Right ventricle myocardium superior (tissue), 1 donor: ENCODE measurements around the gene PARP12. TPM values are rescaled to one million over a fixed set of nuclear protein-coding genes. Genes with fewer than 3 reads are reported as not detected.

Source experiments
- ATAC-seq: fragments of 200-7000 bp; cut with Tn5 transposase; one replicate; pipeline ENCODE4 v1.9.1; 2020; ENCODE audit warnings: mild to moderate bottlenecking; ENCODE audit not compliant: poor library complexity
- DNase-seq: peaks from one replicate; pipeline ENCODE4 v3.0.0-alpha.2; 2020
- intact Hi-C: fragments of 100-400 bp; cut with DNase I; formaldehyde crosslinking; loops from one replicate; pipeline ENCODE4 v1.11.2; 2022
- total RNA-seq: library from RNA; stranded (reverse); fragmentation: NEBNext Ultra II Directional; extraction: Animal tissue kit (Norgen Biotek cat#: 25700); gene quantifications from one replicate; pipeline ENCODE4 v1.2.1, GENCODE V29; 2021
- donor health status: DM: no; HTN: yes; CAD: no; lungs with severe emphysema.

Gene PARP12
- total RNA-seq, 1 donor from 2014 or later: 10.5 TPM

DNA sequence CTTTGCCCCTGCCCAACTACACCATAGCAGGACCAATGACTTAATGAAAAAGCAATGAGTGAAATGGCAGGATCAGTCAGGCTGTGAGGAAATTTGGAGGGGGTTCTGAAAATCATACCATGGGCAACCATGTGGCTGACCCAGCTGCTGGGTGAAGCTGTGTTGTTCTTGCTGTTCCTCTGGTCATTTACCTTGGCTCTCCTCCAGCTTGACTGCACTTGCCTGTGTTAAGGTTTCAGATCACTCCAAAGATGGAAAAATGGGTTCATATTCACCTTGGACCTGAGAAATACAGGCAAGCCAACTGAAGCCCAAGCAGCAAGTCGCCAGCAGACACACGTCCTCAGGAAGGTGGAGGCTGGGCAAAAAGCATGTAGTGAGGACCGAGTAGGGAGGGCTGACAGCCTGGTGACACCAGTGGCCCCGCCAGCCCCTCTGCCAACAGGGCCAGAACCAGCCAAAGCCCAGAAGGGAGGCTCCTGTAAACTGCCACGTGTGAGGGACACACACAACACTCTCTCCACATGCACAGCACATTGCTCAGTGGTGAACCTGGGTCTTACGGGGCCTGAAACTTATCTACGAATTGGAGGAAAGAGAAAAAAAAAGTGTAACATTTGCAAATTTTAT, 40.1 kb downstream of the PARP12 start:
- no peak for DNase-seq
- ATAC-seq: no peak
- intact Hi-C loops: no loop called here

DNA sequence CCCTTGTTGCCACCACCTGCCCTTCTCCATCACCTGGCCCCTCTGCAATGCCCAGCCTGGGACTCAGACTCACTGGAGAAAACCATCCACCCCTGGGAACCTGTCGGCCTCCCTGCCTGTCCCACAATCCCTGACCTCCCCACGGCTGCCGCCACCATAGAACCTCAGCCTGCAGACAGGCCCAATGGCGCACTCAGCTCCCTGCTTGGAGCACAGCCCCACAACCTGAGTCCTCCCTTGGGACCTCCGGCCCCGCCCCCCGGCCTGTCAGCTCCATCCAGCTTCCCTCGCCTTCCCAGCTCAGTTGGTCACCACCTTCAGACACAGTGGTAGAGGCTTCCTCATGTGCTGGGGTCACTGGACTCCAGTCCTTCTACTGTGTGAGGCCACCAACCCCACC, 41.1 kb downstream of the PARP12 start:
- DNase-seq (no peak), ATAC-seq (no peak)
- intact Hi-C loops: no loop called here

DNA sequence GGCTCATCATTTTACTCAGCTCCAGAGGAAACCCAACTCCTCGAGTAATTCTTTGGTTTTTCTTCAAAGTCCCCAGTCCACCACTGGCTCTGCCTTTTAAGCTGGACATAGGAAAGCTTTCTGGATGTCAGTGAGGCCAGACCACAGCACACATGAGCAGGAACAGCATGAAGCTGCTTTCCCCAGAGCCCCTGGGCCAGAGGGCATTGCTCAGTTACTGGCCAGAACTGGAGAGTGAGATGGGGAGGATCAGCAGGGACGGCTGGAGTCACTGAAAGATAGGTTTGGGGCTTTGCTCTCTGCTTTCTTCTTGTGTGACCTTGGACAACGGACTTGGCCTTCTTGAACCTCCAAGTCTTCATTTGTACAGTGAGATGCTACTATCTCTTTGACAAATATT, 43.1 kb downstream of the PARP12 start:
- DNase-seq (no peak), ATAC-seq (no peak)
- intact Hi-C loops: no loop called here

DNA sequence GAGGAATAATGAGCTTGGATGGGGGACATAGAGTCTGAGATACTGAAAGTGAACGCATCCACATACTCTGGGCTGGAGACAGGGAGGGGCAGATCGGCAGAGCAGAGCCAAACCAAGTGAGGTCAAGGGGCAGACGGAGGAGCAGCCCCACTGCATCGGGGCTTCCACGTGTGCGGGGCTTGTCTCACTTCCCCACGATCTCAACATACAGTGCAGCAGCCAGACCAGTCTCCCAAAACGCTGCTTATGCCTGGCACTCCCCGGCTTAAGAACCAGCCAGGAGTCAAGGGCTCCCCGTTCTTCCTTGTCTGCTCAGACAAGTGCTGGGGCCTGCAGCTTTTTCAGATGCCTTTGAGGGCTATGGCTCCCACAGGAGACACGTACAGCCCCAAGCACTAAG, 43.6 kb downstream of the PARP12 start:
- DNase-seq: no peak
- intact Hi-C loops: no loop called here
- ATAC-seq: no peak

DNA sequence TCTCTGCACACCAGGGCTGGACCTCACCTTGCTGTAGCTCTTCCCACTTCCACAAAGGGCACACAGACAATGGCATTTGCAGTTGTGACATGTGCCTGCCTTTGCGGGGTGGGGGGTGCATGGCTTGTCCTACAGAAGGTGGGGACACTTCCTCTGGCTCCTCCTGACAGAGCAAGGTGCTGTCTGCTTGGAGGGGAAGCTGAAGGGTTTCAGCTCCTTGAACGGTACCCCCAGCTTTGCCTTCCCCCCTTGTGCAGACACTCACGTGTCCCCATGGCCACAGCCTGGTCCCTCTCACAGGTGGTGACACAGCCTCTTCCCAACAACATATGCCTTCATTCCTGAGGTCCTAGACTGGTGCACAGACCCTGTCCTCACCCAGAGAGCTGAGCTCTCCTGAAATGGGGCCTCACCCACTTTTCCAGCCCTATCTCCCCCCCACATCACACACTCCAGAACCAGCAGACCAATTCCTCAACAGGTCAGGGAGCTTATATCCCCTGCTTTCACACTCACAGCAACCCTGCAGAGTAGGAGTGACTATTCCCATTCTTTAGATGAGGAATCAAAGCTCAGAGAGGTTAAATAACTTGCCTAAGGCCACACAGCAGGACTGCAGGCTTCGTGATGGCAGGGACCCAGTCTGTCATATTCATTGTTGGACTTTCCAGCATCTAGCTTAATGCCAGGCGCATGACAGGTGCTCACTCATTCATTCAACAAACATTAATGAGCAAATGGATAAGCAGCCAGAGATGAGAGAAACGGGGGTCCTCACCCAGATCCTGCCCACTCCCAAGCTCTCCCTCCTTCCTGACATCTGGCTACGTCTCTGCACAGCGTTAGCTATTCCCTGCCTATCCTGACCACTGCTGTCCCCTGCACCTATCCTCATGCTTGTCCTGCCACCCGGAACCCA, 44.4 kb downstream of the PARP12 start:
- DNase-seq (no peak), ATAC-seq (no peak)
- intact Hi-C loops: no loop called here

DNA sequence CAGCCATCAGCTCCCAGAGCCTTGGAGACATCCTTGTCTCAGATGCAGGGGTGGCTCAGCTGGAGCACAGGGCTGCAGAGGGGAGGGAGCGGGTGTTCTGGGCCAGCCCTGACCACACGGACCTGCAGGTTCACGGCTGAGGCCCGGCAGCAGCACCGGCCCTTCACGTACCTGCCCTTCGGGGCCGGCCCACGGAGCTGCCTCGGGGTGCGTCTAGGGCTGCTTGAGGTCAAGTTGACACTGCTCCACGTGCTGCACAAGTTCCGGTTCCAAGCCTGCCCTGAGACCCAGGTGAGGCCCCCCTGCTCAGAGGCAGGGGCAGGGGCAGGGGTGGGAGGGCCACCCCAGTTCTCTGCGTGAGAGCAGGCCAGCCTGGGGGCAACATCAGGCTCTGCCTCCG, 45.2 kb downstream of the PARP12 start:
- no peak for DNase-seq
- intact Hi-C loops: no loop called here
- no peak for ATAC-seq

DNA sequence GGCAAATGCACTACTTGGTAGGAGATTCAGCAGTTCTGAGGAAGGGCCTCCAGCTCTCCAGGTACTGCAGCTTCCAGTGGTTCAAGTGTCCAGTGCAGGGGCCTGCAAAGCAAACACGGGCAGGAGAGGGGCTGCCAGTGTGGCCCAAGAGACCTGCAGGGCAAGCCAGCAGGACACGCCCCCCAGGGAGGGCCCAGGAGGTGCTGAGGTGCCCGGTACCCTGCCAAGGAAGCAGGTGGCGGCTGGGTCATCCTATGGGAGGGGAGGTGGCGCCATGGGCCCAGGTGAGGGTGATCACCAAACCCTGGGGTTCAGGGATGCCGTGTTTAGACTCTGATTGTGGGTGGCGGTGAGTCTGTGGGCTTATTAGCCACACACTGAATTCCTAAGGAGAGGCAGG, 45.7 kb downstream of the PARP12 start:
- ATAC-seq: no peak
- DNase-seq: no peak
- intact Hi-C loops: no loop called here

DNA sequence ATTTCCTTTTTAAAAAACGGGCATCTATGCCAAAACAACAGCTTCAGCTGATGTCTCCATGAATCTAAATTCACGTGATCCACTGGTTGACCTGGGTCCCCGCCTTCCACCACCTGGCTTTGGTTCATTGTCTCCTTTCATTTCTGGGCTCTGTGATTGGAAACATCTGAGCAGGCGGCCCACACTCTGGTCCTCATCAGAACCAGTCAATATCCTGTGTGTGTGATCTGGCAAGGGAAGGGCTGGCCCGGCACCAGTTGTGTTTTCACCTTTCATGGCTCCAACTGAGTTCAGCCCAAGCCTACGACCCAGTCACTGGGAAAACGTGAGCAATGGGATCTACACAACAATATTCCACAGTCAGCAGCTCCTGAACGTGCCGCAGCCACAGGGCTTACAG, 46.2 kb downstream of the PARP12 start:
- DNase-seq (no peak), ATAC-seq (no peak)
- intact Hi-C loops: no loop called here

DNA sequence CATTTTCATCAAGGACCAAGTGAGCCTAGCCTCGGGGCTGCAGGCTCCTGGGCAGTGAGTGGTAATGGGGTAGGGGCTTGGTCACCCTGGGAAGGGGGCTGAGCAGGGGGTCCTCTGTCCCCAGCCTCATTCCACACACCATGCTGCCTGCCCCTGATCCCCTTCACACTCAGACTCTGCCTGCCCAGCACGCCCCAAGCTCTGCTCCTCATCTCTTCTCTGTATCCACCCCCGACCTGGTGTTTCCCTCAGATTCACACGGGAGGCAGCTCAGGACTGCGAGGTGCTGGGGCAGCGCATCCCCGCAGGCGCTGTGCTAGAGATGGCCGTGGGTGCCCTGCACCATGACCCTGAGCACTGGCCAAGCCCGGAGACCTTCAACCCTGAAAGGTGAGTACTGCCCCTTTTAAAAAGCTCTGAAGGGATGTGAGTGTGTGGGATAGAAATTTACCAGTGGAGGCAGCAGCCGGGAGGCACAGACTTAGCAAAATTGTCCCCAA, 47.2 kb downstream of the PARP12 start:
- DNase-seq (no peak), ATAC-seq (no peak)
- intact Hi-C loops: no loop called here

DNA sequence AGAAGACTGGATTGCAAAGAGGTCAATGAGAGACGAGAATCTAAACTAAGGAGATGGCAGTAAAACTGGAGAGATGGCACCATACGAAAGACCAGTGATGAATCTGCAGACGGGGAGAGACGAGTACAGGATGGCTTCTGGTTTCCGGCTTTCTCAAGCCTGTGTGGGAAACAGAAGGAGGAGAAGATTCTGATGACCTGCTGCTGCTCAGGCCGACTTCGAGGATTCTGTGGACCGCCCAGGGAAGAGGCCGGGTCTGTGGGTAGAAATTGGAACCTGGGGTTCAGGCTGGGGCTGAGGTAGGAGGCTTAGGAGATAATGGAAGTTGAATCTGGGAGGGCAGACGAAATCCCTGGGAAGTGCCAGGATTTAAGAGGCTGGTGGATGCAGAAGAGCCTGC, 48.6 kb downstream of the PARP12 start:
- intact Hi-C loops: no loop called here
- DNase-seq (no peak), ATAC-seq (no peak)

DNA sequence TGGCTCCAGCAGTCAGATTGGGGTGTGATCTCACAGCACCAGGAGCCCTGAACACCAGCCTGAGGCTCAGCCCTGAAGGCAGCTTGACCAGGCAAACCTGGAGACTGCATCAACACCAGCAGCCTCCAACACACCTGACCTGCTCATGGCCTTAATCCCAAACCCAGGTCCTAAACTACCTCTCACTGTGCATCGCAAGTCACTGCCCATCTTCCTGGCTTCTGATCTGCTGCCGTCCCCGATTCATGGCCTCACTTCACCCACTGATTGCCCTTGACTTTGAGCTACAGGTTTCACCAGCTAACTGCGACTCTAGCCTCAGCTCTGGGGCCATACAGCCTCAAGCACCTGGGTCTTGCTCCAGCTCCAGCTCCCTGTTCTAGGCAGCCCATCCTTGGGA, 49.1 kb downstream of the PARP12 start:
- intact Hi-C loops: no loop called here
- no peak for ATAC-seq
- DNase-seq: no peak

DNA sequence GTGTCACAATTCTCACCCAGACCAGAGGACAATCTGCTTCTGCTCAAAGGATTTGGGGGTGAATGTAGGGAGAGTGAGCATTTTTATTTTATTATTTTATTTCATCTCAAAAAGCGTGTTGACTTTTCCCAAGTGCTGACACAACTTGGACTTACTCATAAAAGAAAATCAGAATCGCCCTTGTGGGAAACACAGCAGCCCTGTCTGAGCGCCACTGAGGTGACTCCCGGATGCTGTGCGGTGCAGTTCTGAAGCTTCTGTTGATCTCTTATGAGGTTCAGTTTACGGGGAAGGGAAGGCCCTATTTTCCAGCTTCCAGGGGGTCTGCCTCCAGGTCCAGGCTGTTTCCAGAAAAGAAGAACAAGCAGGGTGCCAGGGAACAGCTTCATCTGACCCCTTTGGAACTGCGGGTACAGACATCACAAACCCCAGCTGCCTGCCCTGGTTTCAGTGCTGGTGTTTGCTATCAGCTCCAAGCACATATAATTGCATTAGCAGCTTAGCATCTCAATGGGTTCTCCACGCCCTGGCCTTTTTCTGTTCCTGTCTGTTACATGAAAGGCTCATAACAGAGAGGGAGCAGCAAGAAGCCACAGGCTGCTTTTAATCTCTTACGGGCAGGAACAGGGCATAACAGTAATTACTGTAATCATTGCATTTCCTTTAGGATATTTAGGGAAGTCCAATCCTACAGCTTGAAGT, 52.4 kb downstream of the PARP12 start:
- no peak for ATAC-seq
- DNase-seq: no peak
- intact Hi-C loops: no loop called here

DNA sequence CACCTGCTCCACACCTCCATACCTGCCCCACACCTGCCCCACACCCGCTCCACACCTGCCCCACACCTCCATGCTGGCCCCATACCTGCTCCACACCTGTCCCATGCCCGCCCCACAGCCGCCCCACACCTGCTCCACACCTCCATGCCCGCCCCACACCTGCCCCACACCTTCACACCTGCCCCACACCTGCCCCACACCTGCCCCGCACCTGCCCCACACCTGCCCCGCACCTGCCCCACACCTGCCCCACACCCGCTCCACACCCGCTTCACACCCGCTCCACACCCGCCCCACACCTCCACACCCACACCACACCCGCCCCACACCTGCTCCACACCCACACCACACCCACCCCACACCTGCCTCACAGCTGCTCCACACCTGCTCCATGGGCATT, 53.0 kb downstream of the PARP12 start:
- ATAC-seq (no peak), DNase-seq (no peak)
- intact Hi-C loops: no loop called here

DNA sequence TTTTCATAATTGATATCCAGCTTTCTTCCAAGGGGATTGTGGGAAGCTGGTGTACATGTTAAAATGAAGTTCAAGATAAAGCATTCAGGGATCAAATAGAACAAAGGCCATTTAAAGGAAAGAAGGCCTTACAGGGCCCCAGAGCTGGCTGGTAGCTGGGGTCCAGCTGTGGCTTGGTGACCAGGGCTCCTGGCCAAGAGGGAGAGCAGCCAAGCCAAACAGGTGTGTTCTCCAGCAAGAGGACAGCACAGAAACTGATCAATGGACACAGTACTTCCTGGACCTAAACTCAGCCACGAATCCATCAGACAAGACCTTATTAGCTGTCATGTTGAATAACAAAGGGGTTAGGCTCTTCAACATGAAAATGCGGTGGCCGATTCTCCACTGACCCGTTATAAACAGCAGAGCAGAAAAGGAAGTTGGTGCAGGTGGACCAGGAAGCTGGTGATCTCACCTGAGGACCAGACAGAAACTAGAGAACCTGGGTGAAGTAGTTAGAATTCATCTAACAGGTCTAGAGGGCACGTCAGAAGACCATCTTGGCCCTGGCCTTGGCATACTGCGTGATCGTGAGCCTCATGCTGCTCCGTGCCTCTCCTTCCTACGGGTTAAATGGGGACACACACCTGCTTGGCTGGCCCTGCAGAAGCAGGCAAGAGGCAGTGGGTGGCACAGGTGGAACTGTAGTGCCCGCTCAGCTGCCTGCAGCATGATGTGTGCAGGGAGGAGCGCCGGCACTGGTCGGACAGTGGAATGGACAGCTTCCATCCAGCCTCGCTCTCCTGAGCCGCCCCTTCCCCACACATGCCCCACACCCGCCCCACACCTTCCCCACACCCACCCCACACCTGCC, 53.8 kb downstream of the PARP12 start:
- intact Hi-C loops: no loop called here
- DNase-seq (no peak), ATAC-seq (no peak)

DNA sequence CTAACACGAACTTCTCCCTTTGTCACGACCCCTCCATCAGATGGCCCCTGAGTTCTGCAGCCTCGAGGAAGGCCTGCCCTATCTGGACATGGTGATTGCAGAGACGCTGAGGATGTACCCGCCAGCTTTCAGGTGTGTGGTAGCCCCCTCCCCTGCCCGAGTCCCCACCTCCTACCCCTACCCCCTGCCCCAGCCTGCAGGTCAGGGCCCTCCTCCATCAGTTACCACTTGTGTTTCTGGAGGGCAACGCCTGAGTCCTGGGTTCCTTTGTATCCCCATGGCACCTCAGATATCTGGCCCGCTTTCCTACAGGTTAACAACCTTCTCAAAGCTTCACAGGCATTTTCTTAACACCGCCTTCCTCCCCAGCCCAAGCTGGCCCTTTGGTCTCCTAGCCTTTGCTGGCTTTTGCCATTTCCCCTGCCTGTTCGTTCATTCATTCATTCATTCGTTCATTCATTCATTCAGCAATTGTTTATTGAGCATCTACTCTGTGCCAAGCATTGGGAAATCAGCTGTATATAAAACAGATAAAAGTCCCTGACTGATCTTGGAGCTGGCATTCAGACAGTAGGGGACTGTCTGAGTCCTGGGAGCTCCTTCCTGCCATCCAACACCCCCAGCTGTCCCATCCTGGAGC, 55.6 kb downstream of the PARP12 start:
- intact Hi-C loops: no loop called here
- DNase-seq (no peak), ATAC-seq (no peak)

DNA sequence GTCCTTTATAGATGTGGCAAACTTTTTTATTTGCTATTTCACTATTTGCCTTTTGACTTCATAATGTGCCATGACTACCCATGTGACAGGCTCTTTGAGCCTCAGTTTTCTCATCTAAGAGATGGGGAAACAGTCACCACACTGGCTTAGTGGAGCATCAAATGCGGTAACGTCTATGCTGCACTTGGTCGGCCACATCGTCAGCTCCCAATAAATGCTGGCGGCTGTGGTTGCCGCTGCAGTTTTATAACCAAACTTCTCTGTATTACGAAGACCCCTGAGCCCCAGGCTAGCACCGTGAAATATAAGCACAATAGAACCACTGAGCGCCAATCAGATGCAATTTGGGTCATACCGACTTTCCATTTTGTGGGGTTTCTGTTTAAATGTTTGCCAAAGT, 56.2 kb downstream of the PARP12 start:
- intact Hi-C loops: no loop called here
- ATAC-seq (no peak), DNase-seq (no peak)

DNA sequence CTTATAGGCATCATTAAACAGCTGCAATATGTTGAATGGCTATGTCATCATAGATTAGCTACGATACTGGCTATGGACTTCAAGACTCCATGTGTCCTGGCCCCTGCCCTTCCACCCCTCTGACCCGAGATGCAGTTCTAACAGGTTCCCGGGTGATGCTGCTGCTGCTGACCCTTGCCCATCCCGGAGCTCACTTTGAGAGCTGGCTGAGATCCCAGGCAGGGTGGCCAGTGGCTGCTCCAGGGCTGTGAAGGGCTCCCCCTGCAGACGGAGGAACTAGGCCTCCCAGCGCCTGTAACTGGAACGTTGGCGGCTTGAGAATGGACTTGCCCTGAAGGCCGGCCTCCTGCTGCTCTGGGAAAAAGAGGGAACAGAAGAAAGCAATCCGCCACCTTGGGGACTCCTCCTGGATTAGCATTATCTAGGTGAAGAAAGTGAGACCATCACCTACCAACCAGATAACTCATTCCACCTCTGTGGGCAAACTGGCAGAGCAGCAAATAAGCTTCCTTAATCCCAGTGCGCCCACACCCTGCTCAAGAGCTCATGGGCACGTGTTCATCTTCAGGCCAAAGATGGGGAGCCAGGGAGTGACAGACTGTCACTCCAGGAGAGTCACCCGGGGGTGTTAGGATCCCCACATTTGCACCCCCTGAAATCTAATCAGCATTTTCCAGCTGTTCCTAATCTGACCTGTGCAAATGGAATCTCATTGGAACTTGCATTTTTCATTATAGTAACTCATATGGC, 56.8 kb downstream of the PARP12 start:
- intact Hi-C loops: no loop called here
- DNase-seq (peak; percentile 51), ATAC-seq (peak; percentile 32)

DNA sequence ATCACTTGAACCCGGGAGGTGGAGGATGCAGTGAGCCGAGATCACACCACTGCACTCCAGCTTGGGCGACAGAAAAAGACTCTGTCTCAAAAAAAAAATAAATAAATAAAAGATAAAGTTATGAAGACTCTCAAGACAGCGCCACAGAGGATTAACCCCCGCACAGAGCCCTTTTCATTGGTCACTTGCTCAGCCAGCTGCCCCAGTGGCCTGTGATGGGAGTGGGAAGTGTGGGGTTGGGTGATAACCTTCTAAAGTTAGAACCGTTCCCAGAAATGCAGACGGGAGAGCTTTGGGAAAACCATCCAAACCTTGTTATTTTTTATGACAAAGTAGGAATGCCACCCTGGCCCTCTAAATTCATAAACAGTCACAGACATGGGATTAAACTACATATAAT, 57.4 kb downstream of the PARP12 start:
- ATAC-seq: no peak
- no peak for DNase-seq
- intact Hi-C loops: no loop called here
